Fibroblast of lung (primary cell): ENCODE data around the gene ECEL1. TPM values are rescaled to one million over a fixed set of nuclear protein-coding genes. Genes with fewer than 3 reads are reported as not detected.
"Not testable (repeated sequence)": the region's sequence is repeated elsewhere in the genome, so short reads cannot be mapped to it uniquely, and the experiment has no call there.

Experiments
- DNase-seq, 2 donors: peaks; one replicate each; pipeline versions ENCODE4 v3.0.0 to v3.0.0-alpha.2; 2010; ENCODE audit warnings: low read depth in 2 of 2
- H2AFZ ChIP-seq: 2 replicates; pipeline ENCODE4 v1.5.1; 2012; ENCODE audit warnings: low read length, control low read depth, inconsistent platforms
- H3K27ac ChIP-seq: 2 replicates; pipeline ENCODE4 v1.5.1; 2011; ENCODE audit warnings: low read length, control low read depth; ENCODE audit not compliant: insufficient read depth
- H3K27me3 ChIP-seq: 2 replicates; pipeline ENCODE4 v1.5.1; 2011; ENCODE audit warnings: mild to moderate bottlenecking, low read length; ENCODE audit not compliant: control insufficient read depth, insufficient read depth
- H3K36me3 ChIP-seq: 2 replicates; pipeline ENCODE4 v1.5.1; 2011; ENCODE audit warnings: low read length; ENCODE audit not compliant: control insufficient read depth, insufficient read depth
- H3K4me1 ChIP-seq: 2 replicates; pipeline ENCODE4 v1.5.1; 2011; ENCODE audit warnings: low read length; ENCODE audit not compliant: control insufficient read depth, insufficient read depth; ENCODE audit errors: extremely low read depth
- H3K4me2 ChIP-seq: 2 replicates; pipeline ENCODE4 v1.5.1; 2011; ENCODE audit warnings: low read length, control low read depth; ENCODE audit not compliant: insufficient read depth; ENCODE audit errors: extremely low read depth
- H3K4me3 ChIP-seq, 4 experiments: fragments of 200-600 bp in 1 of 4; sonication (generic) in 1 of 4; replicated peaks in 1 of 4; 2 replicates each; pipeline ENCODE4 v1.5.1; 2011 to 2016; ENCODE audit warnings: low read length in 4 of 4, low read depth in 3 of 4, mild to moderate bottlenecking in 3 of 4, control low read depth in 2 of 4, inconsistent platforms in 1 of 4, mixed read lengths in 1 of 4; ENCODE audit not compliant: insufficient read depth in 1 of 4; ENCODE audit errors: control extremely low read depth in 1 of 4
- H3K79me2 ChIP-seq: 2 replicates; pipeline ENCODE4 v1.5.1; 2012; ENCODE audit warnings: mild to moderate bottlenecking, low read length, inconsistent platforms; ENCODE audit not compliant: control insufficient read depth, insufficient read depth
- H3K9ac ChIP-seq: 2 replicates; pipeline ENCODE4 v1.5.1; 2011; ENCODE audit warnings: mild to moderate bottlenecking, low read length, control low read depth; ENCODE audit not compliant: insufficient read depth
- H3K9me3 ChIP-seq: 2 replicates; pipeline ENCODE4 v1.5.1; 2012; ENCODE audit warnings: low read depth, low read length; ENCODE audit not compliant: control insufficient read depth, insufficient read depth
- H4K20me1 ChIP-seq: 2 replicates; pipeline ENCODE4 v1.5.1; 2011; ENCODE audit warnings: low read length; ENCODE audit not compliant: control insufficient read depth, insufficient read depth; ENCODE audit errors: extremely low read depth
- EZH2 ChIP-seq: IDR thresholded peaks from 2 replicates; pipeline ENCODE4 v1.5.1; 2012; ENCODE audit warnings: low read length, control low read depth, mild to moderate bottlenecking; ENCODE audit errors: missing control alignments
- polyA plus RNA-seq, 2 donors: library from polyadenylated mRNA; depleted of rRNA in 1 of 2; stranded (reverse) in 1 of 2; unstranded in 1 of 2; fragments of >200 nt; gene quantifications; 2 replicates each; pipeline ENCODE4 v1.2.1, GENCODE V29; 2011 to 2012; ENCODE audit warnings: missing spikeins in 1 of 2
- total RNA-seq: library from RNA; depleted of rRNA; stranded (reverse); fragments of >200 nt; gene quantifications from 2 replicates; pipeline ENCODE4 v1.2.1, GENCODE V29; 2014
- TF ChIP-seq, protein P1 (sequence below), 2 donors: IDR thresholded peaks in 1 of 2; conservative IDR thresholded peaks in 1 of 2; 1 replicate in 1 of 2; 2 replicates in 1 of 2; pipeline ENCODE4 v1.5.1; 2011 to 2012; ENCODE audit warnings: low read length in 2 of 2, control low read depth in 1 of 2, inconsistent platforms in 1 of 2, low read depth in 1 of 2, mild to moderate bottlenecking in 1 of 2

The ECEL1 gene
- total and polyA plus RNA-seq, 2 donors (not counting 1 experiment from before 2014, with no cell fraction given) = not detected

DNA sequence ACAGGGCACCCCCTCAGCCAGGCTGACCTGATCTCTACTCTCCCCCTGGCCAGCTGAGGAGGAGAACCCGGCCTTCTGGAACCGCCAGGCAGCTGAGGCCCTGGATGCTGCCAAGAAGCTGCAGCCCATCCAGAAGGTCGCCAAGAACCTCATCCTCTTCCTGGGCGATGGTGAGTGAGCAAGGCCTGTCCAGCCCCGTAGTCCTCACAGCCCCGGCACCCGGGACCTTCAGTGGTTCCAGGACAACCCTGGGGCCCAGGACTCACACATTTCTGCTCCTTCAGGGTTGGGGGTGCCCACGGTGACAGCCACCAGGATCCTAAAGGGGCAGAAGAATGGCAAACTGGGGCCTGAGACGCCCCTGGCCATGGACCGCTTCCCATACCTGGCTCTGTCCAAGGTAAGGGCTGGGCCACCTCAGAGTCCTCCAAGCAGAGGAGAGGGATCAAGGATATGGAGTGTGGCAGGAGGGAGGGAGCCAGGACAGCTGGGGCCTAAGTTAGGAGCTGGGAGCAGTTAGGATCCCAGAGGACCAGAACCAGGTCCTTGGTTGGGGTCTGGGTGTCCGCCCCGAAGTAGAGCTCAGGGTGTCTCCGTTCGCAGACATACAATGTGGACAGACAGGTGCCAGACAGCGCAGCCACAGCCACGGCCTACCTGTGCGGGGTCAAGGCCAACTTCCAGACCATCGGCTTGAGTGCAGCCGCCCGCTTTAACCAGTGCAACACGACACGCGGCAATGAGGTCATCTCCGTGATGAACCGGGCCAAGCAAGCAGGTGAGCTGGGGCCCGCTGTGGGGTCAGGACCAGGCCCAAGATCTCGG is 31.1 kb downstream of the ECEL1 start:
- H3K4me1 ChIP-seq = no peaks in the 10 kb centered on the region
- no peak overlapping the region for H3K4me3 ChIP-seq
- no peaks in the 10 kb centered on the region for H3K9me3 ChIP-seq
- no peaks in the 10 kb centered on the region for H4K20me1 ChIP-seq
- TF ChIP-seq, protein P1, sequence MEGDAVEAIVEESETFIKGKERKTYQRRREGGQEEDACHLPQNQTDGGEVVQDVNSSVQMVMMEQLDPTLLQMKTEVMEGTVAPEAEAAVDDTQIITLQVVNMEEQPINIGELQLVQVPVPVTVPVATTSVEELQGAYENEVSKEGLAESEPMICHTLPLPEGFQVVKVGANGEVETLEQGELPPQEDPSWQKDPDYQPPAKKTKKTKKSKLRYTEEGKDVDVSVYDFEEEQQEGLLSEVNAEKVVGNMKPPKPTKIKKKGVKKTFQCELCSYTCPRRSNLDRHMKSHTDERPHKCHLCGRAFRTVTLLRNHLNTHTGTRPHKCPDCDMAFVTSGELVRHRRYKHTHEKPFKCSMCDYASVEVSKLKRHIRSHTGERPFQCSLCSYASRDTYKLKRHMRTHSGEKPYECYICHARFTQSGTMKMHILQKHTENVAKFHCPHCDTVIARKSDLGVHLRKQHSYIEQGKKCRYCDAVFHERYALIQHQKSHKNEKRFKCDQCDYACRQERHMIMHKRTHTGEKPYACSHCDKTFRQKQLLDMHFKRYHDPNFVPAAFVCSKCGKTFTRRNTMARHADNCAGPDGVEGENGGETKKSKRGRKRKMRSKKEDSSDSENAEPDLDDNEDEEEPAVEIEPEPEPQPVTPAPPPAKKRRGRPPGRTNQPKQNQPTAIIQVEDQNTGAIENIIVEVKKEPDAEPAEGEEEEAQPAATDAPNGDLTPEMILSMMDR (conservative IDR thresholded peaks at IDR 0.05 in 1 of 2, IDR thresholded peaks at IDR 0.05 in 1 of 2; ENCODE audit: low read depth in 1 of 2, low read length in 2 of 2) = no peak
- no peak for TF ChIP-seq EZH2
- H3K79me2 ChIP-seq = no peaks in the 10 kb centered on the region
- no peaks in the 10 kb centered on the region for H3K27me3 ChIP-seq
- H2AFZ ChIP-seq = no peak overlapping the region
- no peak overlapping the region for H3K27ac ChIP-seq
- no peak overlapping the region for H3K4me2 ChIP-seq
- H3K9ac ChIP-seq = no peak overlapping the region
- DNase-seq = no peak
- H3K36me3 ChIP-seq = no peaks in the 10 kb centered on the region

DNA sequence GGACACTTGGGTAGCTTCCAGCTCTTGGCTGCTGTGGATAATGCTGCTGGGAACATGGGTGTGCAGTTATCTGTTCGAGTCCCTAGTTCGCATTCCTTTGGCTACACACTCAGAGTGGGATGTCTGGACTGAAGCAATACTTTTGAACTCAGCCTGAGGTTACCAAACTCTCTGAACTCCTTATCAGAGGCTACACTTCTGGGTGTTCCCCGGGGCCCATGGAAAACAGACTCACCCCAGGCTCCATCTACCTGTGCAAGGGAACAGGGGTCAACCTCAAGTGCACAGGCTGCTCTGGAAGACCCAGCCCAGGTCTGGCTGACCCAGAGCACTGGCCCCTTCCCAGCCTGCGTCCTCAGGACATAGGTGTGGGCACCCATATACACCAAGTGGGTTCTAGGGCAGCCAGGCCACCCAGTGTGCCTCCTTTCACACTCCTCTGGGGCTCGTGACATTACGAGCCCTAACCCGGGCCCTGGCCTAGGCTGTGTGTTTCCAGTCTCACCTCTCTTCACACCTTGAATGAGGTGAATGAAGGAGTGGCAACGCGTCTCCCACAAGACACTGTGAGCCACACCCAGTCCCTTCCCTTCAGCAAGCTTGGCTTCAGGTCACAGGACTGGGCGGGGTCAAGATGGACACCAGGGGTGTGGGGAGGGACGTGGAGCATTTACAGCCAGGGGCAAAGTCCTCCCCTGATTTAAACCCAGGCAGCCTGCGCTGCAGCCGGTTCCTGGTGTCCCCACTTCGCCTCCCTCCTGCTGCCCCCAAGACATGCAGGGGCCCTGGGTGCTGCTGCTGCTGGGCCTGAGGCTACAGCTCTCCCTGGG is 32.0 kb downstream of the ECEL1 start, which contains the start of gene ALPI:
TSS of gene ALPI (plus strand) at position 728 of the 830 bp plus-strand sequence. CDS start at position 775, 47 bp downstream.
- H3K27me3 ChIP-seq = no peaks in the 10 kb centered on the region
- no peaks in the 10 kb centered on the region for H3K4me1 ChIP-seq
- no peak within 1 kb of the TSS for H3K4me2 ChIP-seq
- no peak within 1 kb of the TSS for H3K27ac ChIP-seq
- H3K9me3 ChIP-seq = no peaks in the 10 kb centered on the region
- no peak for TF ChIP-seq EZH2
- H2AFZ ChIP-seq = no peak within 1 kb of the TSS
- H4K20me1 ChIP-seq = no peaks in the 10 kb centered on the region
- H3K36me3 ChIP-seq = no peaks in the 10 kb centered on the region
- H3K9ac ChIP-seq = no peak within 1 kb of the TSS
- no peaks in the 10 kb centered on the region for H3K79me2 ChIP-seq
- H3K4me3 ChIP-seq = no peak within 1 kb of the TSS
- no peak for DNase-seq

DNA sequence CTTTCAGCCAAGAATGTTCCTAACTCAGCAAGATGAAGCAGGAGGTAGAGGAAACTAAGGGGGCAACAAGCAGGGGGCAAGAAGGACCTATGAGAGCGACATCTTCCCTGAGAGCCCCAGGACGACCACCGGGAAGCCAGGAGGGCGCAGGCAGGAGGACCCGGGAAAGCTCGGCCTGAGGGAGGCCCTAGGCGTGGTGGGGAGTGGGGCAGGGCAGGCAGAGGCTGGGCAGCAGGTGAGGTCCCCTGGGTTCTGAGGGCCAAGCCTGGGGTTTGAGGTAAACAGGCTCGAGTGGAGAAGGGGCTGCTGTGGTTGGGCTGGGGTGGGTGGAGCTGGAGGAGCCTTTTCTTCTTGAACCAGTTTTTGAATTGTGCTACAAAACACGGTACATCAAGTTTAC is 33.0 kb downstream of the ECEL1 start:
- H4K20me1 ChIP-seq = no peaks in the 10 kb centered on the region
- no peaks in the 10 kb centered on the region for H3K79me2 ChIP-seq
- TF ChIP-seq EZH2 = no peak
- TF ChIP-seq, protein P1 (conservative IDR thresholded peaks at IDR 0.05 in 1 of 2, IDR thresholded peaks at IDR 0.05 in 1 of 2; ENCODE audit: low read depth in 1 of 2, low read length in 2 of 2) = no peak
- no peaks in the 10 kb centered on the region for H3K9me3 ChIP-seq
- no peaks in the 10 kb centered on the region for H3K27me3 ChIP-seq
- H3K27ac ChIP-seq = no peak overlapping the region
- H3K4me3 ChIP-seq = no peak overlapping the region
- H3K36me3 ChIP-seq = no peaks in the 10 kb centered on the region
- H3K4me2 ChIP-seq = no peak overlapping the region
- no peak for DNase-seq
- H3K9ac ChIP-seq = no peak overlapping the region
- no peaks in the 10 kb centered on the region for H3K4me1 ChIP-seq
- H2AFZ ChIP-seq = no peak overlapping the region

DNA sequence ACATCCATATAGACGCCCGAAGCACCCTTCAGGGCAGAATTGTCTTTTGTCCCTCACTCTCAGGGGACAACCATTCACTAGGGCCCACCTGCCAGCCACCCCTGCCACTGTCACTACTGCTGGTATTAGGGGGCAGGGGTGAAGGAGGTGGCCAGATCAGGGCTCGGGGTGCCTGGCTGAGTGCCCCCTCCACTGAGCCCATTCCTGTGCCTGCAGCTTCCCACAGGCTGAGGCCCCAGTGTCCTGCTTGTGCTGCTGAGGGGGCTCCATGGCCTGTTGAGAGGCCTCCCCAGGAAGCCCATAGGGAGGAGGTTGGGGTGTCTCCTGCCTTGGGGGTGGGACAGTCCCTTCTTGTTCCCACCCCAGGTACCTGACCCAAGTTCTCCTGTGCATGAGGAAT is 36.0 kb downstream of the ECEL1 start:
- not testable (repeated sequence) for H3K36me3 ChIP-seq, H3K79me2 ChIP-seq, H2AFZ ChIP-seq, H3K27ac ChIP-seq, H3K27me3 ChIP-seq, H3K4me2 ChIP-seq, DNase-seq, H4K20me1 ChIP-seq, H3K4me3 ChIP-seq, H3K9me3 ChIP-seq, H3K4me1 ChIP-seq, H3K9ac ChIP-seq
